CD4-positive, alpha-beta T cell (primary cell): ENCODE measurements around the gene CCSER1. TPM values are rescaled to one million over a fixed set of nuclear protein-coding genes. Genes with fewer than 3 reads are reported as not detected.

ENCODE experiments used
- ATAC-seq: fragments of 200-7000 bp; cut with Tn5 transposase; one replicate; pipeline ENCODE4 v1.10.0; 2022; ENCODE audit warnings: mild to moderate bottlenecking; ENCODE audit not compliant: poor library complexity
- CTCF ChIA-PET: fragments of 350-600 bp; sonication (Branson Sonifier 250); formaldehyde crosslinking; loops from one replicate; lab custom pipeline; 2021; ENCODE audit warnings: antibody characterized with exemption, inconsistent platforms; lab: Charles Lee
- POLR2A ChIA-PET: fragments of 350-600 bp; sonication (Branson Sonifier 250); formaldehyde crosslinking; loops from one replicate; lab custom pipeline; 2021; ENCODE audit warnings: antibody characterized with exemption, inconsistent platforms; lab: Charles Lee
- DNase-seq, 14 experiments: peaks; one replicate each; pipeline ENCODE4 v3.0.0-alpha.2; 2013 to 2020; ENCODE audit warnings: mixed read lengths in 2 of 14
- H3K27ac ChIP-seq, 2 donors: one replicate each; pipeline versions ENCODE4 v1.5.1 to v1.7.0; 2013; ENCODE audit warnings: low read length in 2 of 2, low read depth in 1 of 2, mild to moderate bottlenecking in 1 of 2
- H3K27me3 ChIP-seq, 2 experiments: 1 replicate in 1 of 2; 2 replicates in 1 of 2; pipeline versions ENCODE4 v1.6.1 to v1.7.0; 2013; ENCODE audit warnings: low read length in 2 of 2, control low read depth in 1 of 2, mild to moderate bottlenecking in 1 of 2, moderate library complexity in 1 of 2; ENCODE audit not compliant: insufficient read depth in 2 of 2, control insufficient read depth in 1 of 2
- H3K36me3 ChIP-seq: one replicate; pipeline ENCODE4 v1.6.1; 2013; ENCODE audit warnings: low read length, control low read depth; ENCODE audit not compliant: insufficient read depth
- H3K4me1 ChIP-seq: one replicate; pipeline ENCODE4 v1.6.1; 2013; ENCODE audit warnings: low read length, control low read depth; ENCODE audit not compliant: insufficient read depth
- H3K4me3 ChIP-seq: one replicate; pipeline ENCODE4 v1.5.1; 2013; ENCODE audit warnings: mild to moderate bottlenecking, low read length, moderate library complexity
- H3K9me3 ChIP-seq, 2 experiments: 1 replicate in 1 of 2; 2 replicates in 1 of 2; pipeline versions ENCODE4 v1.6.1 to v1.7.0; 2013; ENCODE audit warnings: low read length in 2 of 2, mild to moderate bottlenecking in 2 of 2, control low read depth in 1 of 2, moderate library complexity in 1 of 2; ENCODE audit not compliant: control insufficient read depth in 1 of 2, insufficient read depth in 1 of 2
- H3K27ac Mint-ChIP-seq: one replicate; pipeline ENCODE4 v1.8.0; 2020; ENCODE audit warnings: mixed read lengths
- H3K27me3 Mint-ChIP-seq: one replicate; pipeline ENCODE4 v1.8.0; 2021; ENCODE audit warnings: mixed read lengths
- H3K36me3 Mint-ChIP-seq: one replicate; pipeline ENCODE4 v1.8.0; 2021; ENCODE audit warnings: low read depth, mixed read lengths
- H3K4me1 Mint-ChIP-seq: one replicate; pipeline ENCODE4 v1.8.0; 2021; ENCODE audit warnings: low read depth, mixed read lengths
- H3K4me3 Mint-ChIP-seq: one replicate; pipeline ENCODE4 v1.8.0; 2020; ENCODE audit warnings: mild to moderate bottlenecking, mixed read lengths
- H3K9me3 Mint-ChIP-seq: one replicate; pipeline ENCODE4 v1.8.0; 2020; ENCODE audit warnings: mixed read lengths
- CTCF ChIP-seq: fragments of 200-600 bp; IDR thresholded peaks from one replicate; pipeline ENCODE4 v1.8.0; 2022; ENCODE audit warnings: antibody characterized with exemption, mild to moderate bottlenecking
- intact Hi-C, 2 experiments: fragments of 100-400 bp; cut with DNase I in 1 of 2; cut with micrococcal nuclease in 1 of 2; formaldehyde crosslinking; loops; one replicate each; pipeline versions ENCODE4 v1.15.1 to v1.9.0; 2023 to 2025; cut with DNase I, micrococcal nuclease
- total RNA-seq, 174 experiments: library from RNA in 2 of 174; stranded (reverse) in 2 of 174; gene quantifications; one replicate each; pipeline ENCODE4 v1.2.3 and lab custom pipeline; 2021 to 2026

Gene CCSER1
- total RNA-seq, 2 experiments from 2014 or later = 0.36 to 0.71 TPM

- no peak overlapping the region for H3K27ac Mint-ChIP-seq
- H3K4me3 ChIP-seq = no peak overlapping the region
- H3K9me3 Mint-ChIP-seq = no peaks in the 10 kb centered on the region
- CTCF ChIA-PET = no interaction called here
- POLR2A ChIA-PET = no interaction called here
- no peak overlapping the region for H3K27ac ChIP-seq
- H3K4me1 Mint-ChIP-seq = no peaks in the 10 kb centered on the region
- H3K4me3 Mint-ChIP-seq = no peak overlapping the region
- no peaks in the 10 kb centered on the region for H3K27me3 ChIP-seq
- no peak for DNase-seq
- no peaks in the 10 kb centered on the region for H3K27me3 Mint-ChIP-seq
- H3K9me3 ChIP-seq = no peaks in the 10 kb centered on the region
- no peak for ATAC-seq
- no peak for TF ChIP-seq CTCF
- H3K36me3 Mint-ChIP-seq = no peaks in the 10 kb centered on the region
- H3K36me3 ChIP-seq = no peaks in the 10 kb centered on the region
- no peaks in the 10 kb centered on the region for H3K4me1 ChIP-seq
- intact Hi-C loops = no loop called here
Observed at GRCh38 chr4:90190525-90190924, 63.3 kb downstream of the CCSER1 start.

GRCh38 chr4:90198086-90198847, 71.1 kb downstream of the CCSER1 start:
- intact Hi-C loops = no loop called here
- Histone ChIP-seq H3K9me3 (no peaks in the 10 kb centered on the region), H3K27ac (no peak overlapping the region), H3K4me1 (no peaks in the 10 kb centered on the region), H3K36me3 (no peaks in the 10 kb centered on the region), H3K4me3 (no peak overlapping the region), H3K27me3 (no peaks in the 10 kb centered on the region)
- ATAC-seq (no peak), DNase-seq (no peak)
- Mint-ChIP-seq H3K4me1 (no peaks in the 10 kb centered on the region), H3K36me3 (no peaks in the 10 kb centered on the region), H3K27me3 (no peaks in the 10 kb centered on the region), H3K27ac (no peak overlapping the region), H3K9me3 (no peaks in the 10 kb centered on the region), H3K4me3 (no peak overlapping the region)
- no peak for TF ChIP-seq CTCF
- ChIA-PET CTCF (no interaction called here), POLR2A (no interaction called here)

GRCh38 chr4:90207887-90208454, 80.8 kb downstream of the CCSER1 start:
- POLR2A ChIA-PET = no interaction called here
- no peaks in the 10 kb centered on the region for H3K36me3 Mint-ChIP-seq
- H3K4me3 Mint-ChIP-seq = no peak overlapping the region
- Histone ChIP-seq H3K4me1 (no peaks in the 10 kb centered on the region), H3K27ac (no peak overlapping the region), H3K27me3 (no peaks in the 10 kb centered on the region), H3K9me3 (peaks cover 0 to 13% of the 10 kb centered on the region in 2 experiments), H3K4me3 (no peak overlapping the region), H3K36me3 (no peaks in the 10 kb centered on the region)
- no peak for ATAC-seq
- H3K27ac Mint-ChIP-seq = no peak overlapping the region
- intact Hi-C loops = no loop called here
- no peak for DNase-seq
- peaks cover 5% of the 10 kb centered on the region for H3K9me3 Mint-ChIP-seq
- H3K27me3 Mint-ChIP-seq = no peaks in the 10 kb centered on the region
- no peaks in the 10 kb centered on the region for H3K4me1 Mint-ChIP-seq
- TF ChIP-seq CTCF = no peak
- CTCF ChIA-PET = no interaction called here
